HG03039 (cell line): ENCODE results near the gene KATNB1.
"Not testable (repeated sequence)": the region's sequence is repeated elsewhere in the genome, so short reads cannot be mapped to it uniquely, and the experiment has no call there.

ENCODE experiments used
- ATAC-seq: cut with Tn5 transposase; IDR thresholded peaks from one replicate; pipeline ENCODE4 v1.9.1; 2021; ENCODE audit warnings: mild to moderate bottlenecking, moderate library complexity; ENCODE audit not compliant: unreplicated experiment

Gene KATNB1

DNA sequence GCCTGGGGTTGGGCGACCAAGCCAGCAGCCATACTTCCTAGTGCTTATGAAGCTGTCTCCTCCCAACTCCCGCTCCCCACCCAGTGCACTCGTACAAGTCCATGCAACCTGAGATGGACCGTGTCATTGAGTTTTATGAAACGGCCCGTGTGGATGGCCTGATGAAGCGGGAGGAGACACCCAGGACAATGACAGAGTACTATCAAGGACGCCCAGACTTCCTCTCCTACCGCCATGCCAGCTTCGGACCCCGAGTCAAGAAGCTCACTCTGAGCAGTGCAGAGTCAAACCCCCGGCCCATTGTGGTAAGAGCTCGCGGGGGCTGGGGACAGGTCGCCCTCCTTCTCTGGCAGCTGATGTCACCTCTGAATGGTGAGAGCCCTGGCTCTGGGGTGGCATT lies 11.0 kb upstream of the KATNB1 start:
- ATAC-seq, result no peak

DNA sequence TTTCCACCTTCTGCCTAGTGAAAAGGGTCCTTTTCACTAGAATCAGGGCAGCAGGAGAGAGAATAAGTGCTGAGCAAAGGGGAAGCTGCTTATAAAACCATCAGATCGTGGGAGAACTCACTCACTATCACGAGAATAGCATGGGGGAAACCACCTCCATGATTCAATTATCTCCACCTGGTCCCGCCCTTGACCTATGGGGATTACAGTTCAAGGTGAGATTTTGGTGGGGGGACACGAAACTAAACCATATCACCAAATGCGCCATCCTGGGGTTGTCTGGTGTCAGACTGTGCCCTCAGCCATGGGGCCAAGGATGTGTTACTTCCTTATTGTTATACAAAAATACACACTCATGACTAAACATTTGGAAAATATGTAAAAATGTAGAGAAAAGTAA lies 10.4 kb upstream of the KATNB1 start:
- no peak for ATAC-seq

DNA sequence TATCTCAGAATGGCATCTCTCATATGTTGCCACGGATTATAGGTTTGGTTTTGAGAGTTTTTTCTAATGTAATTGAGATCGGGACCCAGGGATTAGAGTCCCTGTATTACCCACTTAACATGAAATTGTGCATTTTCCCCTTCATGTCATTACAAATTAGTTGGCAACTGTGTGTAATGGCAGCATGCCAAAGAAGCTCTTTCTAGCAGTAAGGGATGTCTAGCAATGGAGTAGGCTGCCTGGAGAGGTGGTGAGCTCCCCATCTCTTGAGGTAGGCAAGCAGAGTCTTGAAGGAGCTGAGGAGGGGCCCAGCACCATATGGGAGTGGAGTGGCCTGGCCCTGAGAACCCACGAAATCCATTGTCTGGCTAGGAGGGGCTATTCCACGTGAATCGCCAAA lies 10.0 kb upstream of the KATNB1 start:
- ATAC-seq, result no peak

DNA sequence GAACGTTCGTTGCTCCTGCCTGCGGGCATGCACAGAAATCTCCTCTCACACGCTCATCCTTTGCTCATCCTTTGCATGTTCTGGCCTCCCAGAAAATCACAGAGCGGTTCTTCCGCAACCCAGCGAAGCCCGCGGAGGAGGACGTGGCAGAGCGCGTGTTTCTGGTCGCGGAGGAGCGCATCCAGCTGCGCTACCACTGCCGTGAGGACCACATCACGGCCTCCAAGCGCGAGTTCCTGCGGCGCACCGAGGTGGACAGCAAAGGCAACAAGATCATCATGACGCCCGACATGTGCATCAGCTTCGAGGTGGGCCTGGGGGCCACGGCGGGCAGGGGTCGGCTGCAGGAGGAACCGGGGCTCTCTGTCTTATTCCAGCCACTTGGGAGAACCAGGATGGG lies 9.6 kb upstream of the KATNB1 start:
- ATAC-seq, result no peak

DNA sequence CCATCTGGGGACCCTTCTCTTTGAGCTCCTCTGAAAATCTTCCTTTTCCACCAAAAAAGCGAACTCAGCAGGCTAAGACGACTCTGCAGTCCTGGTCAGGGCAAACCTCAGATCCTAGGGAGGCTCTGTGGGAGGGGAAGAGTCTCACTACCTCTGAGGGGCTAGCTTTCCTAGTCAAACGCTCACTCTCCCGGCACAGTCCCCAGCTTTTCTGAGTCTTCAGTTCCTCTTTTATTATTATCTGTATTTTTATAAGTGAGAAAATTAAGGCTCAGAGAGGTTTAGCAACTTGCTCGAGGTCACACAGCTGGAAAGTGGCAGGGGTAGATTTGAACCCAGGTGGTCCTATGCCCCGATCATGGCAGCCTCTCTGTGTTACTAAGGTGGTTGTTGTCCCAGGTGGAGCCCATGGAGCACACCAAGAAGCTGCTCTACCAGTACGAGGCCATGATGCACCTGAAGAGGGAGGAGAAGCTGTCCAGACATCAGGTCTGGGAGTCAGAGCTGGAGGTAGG lies 9.1 kb upstream of the KATNB1 start:
- ATAC-seq, result no peak

DNA sequence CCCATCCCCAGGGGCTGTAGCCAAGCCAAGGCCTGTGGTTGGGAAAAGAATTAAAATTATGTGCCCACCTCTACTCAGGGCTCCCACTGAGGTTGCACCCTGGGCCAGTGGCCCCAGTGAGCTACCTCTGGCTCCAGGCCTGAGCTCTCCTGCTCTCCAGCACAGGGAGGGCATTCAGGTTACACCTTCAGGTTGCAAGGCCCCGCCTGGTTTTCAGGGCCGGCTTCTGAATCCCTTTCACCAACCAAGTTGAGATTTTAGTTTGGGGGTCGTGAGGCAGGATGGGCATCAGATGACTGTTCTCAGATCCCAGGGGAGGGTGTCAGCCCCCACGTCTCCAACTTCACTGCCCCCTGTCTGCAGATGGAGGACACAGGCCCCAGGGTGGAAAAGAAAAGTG lies 8.0 kb upstream of the KATNB1 start:
- ATAC-seq, result no peak

DNA sequence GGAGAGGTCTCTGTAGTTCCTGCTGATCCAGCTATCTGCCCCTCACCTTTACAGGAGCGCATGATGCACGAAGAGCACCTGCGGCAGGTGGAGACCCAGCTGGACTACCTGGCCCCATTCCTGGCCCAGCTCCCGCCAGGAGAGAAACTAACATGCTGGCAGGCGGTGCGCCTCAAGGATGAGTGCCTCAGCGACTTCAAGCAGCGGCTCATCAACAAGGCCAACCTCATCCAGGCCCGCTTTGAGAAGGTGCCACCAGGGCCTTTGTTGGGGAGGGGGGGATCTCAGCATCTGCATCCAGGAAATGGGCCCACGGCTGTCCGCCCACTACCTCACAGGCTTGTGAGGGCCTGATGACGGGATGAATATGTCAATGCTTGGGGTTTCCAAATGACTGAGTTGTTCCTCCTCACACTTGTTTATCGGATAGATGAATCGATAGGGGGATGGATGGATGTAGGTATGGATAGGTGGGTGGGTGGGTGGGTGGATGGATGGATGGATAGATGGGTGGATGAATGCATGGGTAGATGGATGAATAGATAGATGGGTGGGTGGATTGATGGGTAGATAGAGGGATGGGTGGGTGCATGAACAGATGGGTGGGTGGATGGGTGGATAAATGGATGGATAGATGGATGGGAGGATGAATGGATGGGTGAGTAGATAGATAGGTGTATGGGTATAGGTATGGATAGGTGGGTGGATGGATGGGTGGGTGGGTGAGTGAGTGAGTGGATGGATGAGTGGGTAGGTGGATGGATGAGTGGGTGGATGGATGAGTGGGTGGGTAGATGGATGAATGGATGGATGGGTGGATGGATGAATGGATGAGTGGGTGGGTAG lies 7.0 kb upstream of the KATNB1 start:
- no peak for ATAC-seq

DNA sequence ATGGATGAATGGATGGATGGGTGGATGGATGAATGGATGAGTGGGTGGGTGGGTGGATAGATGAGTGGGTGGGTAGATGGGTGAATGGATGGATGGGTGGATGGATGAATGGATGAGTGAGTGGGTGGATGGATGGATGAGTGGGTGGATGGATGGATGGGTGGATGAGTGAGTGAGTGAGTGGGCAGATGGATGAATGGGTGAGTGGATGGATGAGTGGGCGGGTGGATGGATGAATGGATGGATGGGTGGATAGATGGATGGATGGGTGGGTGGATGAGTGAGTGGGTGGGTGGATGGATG lies 6.4 kb upstream of the KATNB1 start:
- no peak for ATAC-seq

DNA sequence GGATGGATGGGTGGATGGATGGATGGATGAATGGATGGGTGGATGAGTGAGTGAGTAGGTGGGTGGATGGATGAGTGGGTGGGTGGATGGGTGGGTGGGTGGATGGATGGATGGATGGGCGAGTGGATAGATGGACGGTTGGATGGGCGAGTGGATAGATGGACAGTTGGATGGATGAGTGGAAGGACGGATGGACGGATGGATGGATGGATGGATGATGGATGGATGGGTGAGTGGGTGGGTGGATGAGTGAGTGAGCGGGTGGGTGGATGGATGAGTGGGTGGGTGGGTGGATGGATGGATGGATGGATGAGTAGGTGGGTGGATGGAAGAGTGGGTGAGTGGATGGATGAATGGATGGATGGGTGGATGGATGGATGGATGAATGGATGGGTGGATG lies 5.7 kb upstream of the KATNB1 start:
- ATAC-seq, result not testable (repeated sequence)

DNA sequence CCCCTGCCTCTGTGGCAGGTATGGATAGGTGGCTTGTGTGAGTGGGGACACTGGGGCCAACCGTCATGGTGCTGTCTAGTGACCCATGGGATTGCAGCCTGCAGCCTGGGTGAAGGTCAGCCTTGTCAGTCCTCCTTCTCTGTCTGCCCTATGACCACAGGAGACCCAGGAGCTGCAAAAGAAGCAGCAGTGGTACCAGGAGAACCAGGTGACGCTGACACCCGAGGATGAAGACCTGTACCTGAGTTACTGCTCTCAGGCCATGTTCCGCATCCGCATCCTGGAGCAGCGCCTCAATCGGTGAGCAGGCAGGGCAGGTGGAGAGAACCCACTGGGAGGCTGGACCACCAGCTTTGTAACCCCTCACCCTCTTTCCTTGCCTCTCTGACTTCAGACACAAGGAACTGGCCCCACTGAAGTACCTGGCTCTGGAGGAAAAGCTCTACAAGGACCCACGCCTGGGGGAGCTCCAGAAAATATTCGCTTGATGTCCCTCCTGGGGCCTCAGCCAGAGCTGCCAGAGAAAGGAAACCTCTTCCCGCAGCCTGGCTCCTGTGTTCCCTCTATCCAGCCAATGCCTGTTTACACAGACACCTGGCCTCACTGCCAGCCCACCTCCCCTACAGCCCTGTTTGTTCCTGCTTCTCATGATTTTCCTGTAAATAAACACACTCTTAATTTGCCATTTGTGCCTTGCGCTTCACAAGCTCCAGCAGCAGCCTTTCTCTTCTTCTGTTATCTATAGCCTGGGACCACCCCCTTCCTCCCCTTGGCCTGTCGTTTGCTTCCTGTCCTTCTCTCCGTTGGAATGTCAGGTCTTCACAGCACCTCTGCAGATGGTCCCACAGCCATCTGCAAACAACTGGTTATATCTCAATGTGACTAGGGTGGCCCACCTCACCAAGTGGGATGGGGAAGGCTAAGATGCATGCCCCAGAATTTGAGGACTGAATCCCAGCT lies 4.5 kb upstream of the KATNB1 start:
- ATAC-seq, result no peak

DNA sequence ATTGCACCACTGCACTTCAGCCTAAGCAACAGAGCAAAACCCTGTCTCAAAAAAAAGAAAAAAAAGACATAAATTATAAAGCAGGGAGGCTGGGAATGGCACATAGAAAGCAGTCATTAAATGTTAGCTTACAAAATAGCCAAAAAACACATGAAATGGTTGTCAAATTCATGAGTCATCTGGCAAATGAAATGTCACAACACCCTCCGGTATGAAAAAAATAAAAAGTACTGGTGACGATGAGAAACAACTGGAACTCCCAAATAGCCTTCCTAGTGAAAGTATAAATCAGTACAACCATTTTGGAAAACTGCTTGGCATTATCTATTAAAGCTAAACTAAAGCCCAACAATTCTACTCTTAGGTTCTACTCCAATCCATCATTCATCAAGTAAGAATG lies 3.5 kb upstream of the KATNB1 start:
- no peak for ATAC-seq

DNA sequence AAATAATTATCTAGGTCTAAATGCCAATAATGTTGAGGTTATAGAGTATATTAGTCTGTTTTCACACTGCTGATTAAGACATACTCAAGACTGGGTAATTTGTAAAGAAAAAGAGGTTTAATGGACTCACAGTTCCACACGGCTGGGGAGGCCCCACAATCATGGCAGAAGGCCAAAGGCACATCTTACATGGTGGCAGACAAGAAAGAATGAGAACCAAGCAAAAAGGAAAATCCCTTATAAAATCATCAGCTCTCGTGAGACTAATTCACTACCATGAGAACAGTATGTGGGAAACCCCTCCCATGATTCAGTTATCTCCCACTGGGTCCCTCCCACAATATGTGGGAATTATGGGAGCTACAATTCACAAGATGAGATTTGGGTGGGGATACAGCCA lies 2.9 kb upstream of the KATNB1 start:
- no peak for ATAC-seq

DNA sequence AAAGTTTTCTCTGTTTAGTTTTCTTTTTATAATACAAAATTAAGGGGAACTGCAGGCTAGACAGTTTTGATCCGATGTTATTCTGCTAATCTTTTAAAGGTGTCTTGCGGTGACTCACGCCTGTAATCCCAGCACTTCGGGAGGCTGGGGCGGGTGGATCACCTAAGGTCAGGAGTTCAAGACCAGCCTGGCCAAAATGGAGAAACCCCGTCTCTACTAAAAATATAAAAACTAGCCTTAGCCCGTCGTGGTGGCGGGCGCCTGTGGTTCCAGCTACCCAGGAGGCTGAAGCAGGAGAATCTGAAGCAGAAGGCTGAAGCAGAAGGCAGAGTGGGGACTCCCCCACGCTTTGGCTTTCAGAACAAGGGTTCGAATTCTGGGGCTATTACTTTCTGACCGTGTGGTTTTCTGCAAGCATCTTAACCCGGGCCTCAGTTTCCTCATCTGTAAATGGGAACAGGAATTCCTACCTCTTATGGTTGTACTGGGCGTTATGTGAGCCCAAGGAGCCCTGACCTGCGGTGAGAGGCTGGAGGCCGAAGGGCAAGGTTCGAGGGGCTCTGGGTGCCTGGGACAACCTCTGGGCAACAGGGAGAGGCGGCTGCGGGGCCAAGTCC lies 1.2 kb upstream of the KATNB1 start:
- no peak for ATAC-seq

DNA sequence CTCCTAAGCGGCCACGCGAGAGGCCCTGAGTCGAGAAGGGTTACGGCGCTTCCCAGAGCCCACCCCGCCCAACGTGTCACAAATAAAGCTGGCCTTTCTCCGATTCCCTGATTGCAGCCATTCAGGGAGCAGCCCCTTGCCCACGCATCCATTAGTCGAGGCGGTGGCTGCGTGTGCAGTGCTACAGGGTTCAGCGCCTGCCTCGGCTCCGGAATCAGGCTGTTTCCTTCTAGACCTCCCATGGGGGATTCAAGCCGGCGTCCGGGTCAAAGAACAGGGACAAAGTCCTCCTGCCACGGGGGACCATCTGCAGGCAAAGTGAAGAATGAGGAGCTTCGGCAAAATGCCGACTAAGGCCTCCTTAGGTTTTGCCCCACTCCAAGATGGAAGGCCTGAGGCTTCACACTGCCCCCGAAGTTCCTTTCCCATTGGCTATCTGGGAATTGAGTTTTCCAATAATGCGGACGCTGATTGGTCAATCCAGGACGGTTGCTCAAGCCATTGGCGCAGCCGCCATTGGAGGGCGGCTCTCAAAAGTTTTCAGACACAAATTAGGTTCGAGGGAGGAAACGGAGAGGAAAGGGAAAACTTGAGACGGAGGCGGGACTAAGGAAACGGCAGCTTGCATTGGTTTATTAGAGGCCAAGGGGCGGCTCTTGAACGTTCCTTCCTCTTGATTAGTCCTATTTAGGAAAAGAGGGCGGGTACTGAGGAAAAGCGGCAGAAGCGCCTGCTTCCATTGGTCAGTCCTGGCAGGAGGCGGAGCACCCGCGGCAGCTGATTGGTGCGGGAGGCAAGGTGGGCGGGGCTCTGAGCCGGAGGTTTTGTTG lies 430 bp upstream of the KATNB1 start:
- ATAC-seq, result peak; percentile 89

DNA sequence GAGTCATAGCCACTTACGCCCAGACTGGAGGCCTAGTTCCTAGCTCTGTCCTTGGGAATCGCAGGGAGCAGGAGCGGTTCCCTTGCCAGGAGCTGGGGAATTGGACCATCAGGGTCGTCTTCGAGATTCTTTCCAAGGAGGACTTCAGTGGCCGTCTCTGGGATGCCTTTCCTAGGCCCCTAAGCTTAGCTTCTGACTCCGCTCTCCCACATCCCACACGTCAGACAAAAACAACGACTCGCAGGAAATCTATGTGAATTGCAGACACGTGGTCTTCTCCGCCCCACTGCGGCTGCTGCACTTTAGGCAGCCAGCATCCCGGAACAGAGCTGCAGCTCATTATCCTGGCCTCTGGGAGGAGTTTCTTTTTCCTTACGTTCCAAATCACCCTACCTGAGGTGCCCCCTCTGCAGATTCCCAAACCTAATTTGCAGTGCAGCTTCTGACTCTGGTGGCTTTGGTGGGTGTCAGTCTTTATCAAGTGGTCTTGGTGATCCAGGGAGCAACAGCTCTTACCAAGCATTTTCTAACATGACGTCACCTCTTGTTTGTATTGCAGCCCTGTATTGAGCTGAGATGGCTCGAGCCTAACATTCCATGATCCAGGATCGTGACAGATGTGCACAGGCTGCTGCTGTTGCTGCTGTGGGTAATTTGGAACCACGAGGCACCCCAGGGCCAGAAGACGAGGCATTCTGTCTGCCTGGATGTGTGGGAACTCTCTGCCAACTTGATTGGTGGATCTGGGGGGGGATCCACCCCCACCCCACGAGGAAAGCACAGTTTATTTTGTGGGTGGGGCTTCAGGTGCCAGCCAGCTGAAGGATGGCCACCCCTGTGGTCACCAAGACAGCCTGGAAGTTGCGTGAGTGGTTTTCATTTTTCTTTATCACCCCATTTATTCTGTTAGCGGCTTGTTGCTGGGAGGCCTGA lies 1.1 kb downstream of the KATNB1 start:
- ATAC-seq, result no peak

DNA sequence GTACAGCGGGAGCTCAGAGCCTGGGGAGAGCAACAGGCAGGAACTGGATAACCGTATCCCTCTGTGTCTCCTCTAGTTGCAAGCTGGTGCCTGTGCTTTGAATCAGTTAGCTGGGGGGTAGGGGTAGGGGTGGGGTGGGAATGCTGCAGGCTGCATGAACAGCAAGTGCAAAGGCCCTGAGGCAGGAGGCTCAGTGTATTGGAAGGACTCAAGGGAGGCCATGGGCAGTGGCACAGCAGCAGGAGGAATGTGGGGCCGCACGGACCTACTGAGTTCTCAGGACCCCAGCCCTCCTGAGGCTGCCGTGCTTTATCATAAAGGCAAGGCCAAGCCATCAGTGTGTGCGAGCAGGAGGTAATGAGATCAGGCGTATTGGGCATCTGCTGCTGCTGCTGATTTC lies 3.3 kb downstream of the KATNB1 start:
- ATAC-seq, result no peak

DNA sequence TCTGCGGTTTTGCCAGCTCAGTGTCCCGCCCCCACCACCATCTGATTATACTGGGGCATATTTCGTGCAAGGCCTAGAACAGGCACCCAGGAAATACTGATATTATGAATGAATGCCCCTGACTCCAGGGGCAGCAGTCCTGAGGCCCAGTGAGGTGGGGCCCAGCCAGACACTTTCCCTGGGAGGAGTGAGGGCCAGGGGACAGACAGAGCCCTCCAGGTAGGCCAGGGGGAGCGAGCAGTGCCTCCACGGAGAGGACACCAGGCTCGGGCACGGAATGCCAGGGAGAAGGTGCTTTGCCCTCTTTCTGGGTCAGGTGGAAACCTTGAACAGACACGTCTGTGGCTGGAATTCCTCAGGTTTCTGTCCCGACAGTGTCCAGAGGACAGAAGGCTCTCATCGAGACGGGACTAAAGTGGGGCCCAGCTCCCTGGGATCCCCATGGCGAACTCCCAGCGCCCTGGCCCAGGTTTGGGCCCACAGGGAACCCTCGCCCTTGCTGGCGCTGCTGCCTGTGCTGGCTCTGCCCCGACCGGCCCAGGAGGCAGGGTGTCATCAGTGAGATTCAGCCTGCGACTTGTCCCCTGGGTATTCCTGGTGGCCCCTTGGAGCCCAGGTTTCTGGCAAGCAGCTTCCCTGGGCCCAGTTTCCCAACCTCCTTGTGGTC lies 4.3 kb downstream of the KATNB1 start:
- no peak for ATAC-seq

DNA sequence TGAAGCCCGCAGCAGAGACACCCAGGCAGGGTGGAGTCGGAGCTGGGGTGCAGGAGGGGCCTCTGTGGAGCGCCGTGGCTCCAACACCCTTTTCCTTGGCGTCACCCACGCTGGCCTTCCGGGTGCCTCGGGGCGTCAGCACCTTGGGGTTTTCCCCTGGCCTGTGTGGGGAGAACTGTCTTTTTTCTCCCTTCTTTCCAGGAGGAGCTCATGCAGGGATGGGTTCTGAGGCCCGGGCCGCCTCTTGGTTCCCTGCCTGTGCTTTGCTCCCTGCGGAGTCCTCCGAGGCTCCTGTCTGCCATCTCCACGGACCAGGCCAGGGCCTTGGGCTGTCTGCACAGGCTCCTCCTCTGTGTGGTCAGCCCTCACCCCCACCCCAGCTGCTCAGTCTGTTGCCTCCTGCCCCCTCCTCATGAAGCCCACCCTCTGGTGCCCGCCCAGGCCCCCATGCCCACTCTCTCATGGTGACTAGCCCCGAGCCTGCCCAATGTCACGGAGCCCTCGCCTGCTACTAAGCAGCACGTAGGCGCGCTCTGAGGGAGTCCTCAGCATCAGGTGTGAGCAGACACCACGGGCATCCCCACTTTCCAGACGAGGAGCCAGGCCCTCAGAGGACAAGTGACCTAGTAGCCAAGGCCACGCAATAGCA lies 5.0 kb downstream of the KATNB1 start:
- ATAC-seq, result no peak
